ENCODE measurements around the gene BST2. TPM values are rescaled to one million over a fixed set of nuclear protein-coding genes. Genes with fewer than 3 reads are reported as not detected.

Gene BST2
- total RNA-seq, 1 experiment from 2014 or later, result 98.4 TPM

- Mint-ChIP-seq H3K4me1 (ENCODE audit: low read depth, unreplicated experiment) (peaks cover 6% of the 10 kb centered on the region), H3K36me3 (ENCODE audit: insufficient read depth, unreplicated experiment) (peaks cover 6% of the 10 kb centered on the region), H3K27ac (ENCODE audit: unreplicated experiment) (no peak overlapping the region), H3K9me3 (ENCODE audit: unreplicated experiment) (no peaks in the 10 kb centered on the region), H3K4me3 (ENCODE audit: unreplicated experiment) (peak overlapping the region; percentile 78), H3K27me3 (ENCODE audit: insufficient read depth, unreplicated experiment) (peaks cover 3% of the 10 kb centered on the region)
- CTCF ChIA-PET, result interaction anchor here (0.6 to 1.2 kb wide), 3 partner anchors 15 to 23 kb away, joined by 3 to 4 read pairs (median 3); partner anchors contain the start of gene BST2
- no peak for DNase-seq
- peaks cover 14% of the 10 kb centered on the region for H3K9me3 ChIP-seq
- POLR2A ChIA-PET, result no interaction called here
- H3K36me3 ChIP-seq (ENCODE audit: control insufficient read depth, insufficient read depth, low read length), result no peaks in the 10 kb centered on the region
- BruUV-seq (replicated peaks), result no TSS peak
- no peak for TF ChIP-seq CTCF (IDR thresholded peaks at IDR 0.05; ENCODE audit: insufficient read depth in 1 of 2, low read depth in 1 of 2, low read length in 1 of 2, severe bottlenecking in 1 of 2, unreplicated experiment in 1 of 2)
- peak overlapping the region; percentile 30 for H3K4me3 ChIP-seq (ENCODE audit: low read depth, low read length)
- H3K27me3 ChIP-seq (replicated peaks; ENCODE audit: control insufficient read depth, insufficient read depth, low read length), result no peaks in the 10 kb centered on the region
- intact Hi-C loops (cut with micrococcal nuclease; ENCODE audit: unreplicated experiment), result loop anchor here (2.0 kb wide), 1 partner anchor 97 kb away; no protein-coding TSS in a partner anchor
- 0 out of 2 replicates have a peak, but pooled peaks cover 5% of the 10 kb centered on the region for H3K4me1 ChIP-seq
Measured at GRCh38 chr19:17389957-17390664, 15.3 kb downstream of the BST2 start.

- H3K4me1 Mint-ChIP-seq (ENCODE audit: low read depth, unreplicated experiment), result peaks cover 6% of the 10 kb centered on the region
- H3K27ac Mint-ChIP-seq (ENCODE audit: unreplicated experiment), result no peak overlapping the region
- intact Hi-C loops (cut with micrococcal nuclease; ENCODE audit: unreplicated experiment), result no loop called here
- no TSS peak for BruUV-seq (replicated peaks)
- H3K4me3 Mint-ChIP-seq (ENCODE audit: unreplicated experiment), result no peak overlapping the region
- no peaks in the 10 kb centered on the region for H3K9me3 Mint-ChIP-seq (ENCODE audit: unreplicated experiment)
- no peaks in the 10 kb centered on the region for H3K36me3 ChIP-seq (ENCODE audit: control insufficient read depth, insufficient read depth, low read length)
- TF ChIP-seq CTCF (IDR thresholded peaks at IDR 0.05; ENCODE audit: insufficient read depth in 1 of 2, low read depth in 1 of 2, low read length in 1 of 2, severe bottlenecking in 1 of 2, unreplicated experiment in 1 of 2), result no peak
- no peaks in the 10 kb centered on the region for H3K27me3 ChIP-seq (replicated peaks; ENCODE audit: control insufficient read depth, insufficient read depth, low read length)
- ChIA-PET POLR2A (interaction anchor here (0.5 kb wide), 1 partner anchor 30 kb away, joined by 3 read pairs; no protein-coding TSS in a partner anchor), CTCF (interaction anchor here (1.1 kb wide), 1 partner anchor 16 kb away, joined by 3 read pairs; the partner anchor contains the start of gene BST2)
- H3K4me1 ChIP-seq, result 0 out of 2 replicates have a peak, but pooled peaks cover 5% of the 10 kb centered on the region
- peaks cover 3% of the 10 kb centered on the region for H3K27me3 Mint-ChIP-seq (ENCODE audit: insufficient read depth, unreplicated experiment)
- peaks cover 14% of the 10 kb centered on the region for H3K9me3 ChIP-seq
- no peak overlapping the region for H3K4me3 ChIP-seq (ENCODE audit: low read depth, low read length)
- peaks cover 6% of the 10 kb centered on the region for H3K36me3 Mint-ChIP-seq (ENCODE audit: insufficient read depth, unreplicated experiment)
- no peak for DNase-seq
Measured at GRCh38 chr19:17389288-17389687, 16.1 kb downstream of the BST2 start.

- peaks cover 3% of the 10 kb centered on the region for H3K27me3 Mint-ChIP-seq (ENCODE audit: insufficient read depth, unreplicated experiment)
- POLR2A ChIA-PET, result no interaction called here
- Histone ChIP-seq H3K4me1 (no peaks in the 10 kb centered on the region), H3K4me3 (ENCODE audit: low read depth, low read length) (no peak overlapping the region), H3K27me3 (replicated peaks; ENCODE audit: control insufficient read depth, insufficient read depth, low read length) (no peaks in the 10 kb centered on the region), H3K36me3 (ENCODE audit: control insufficient read depth, insufficient read depth, low read length) (no peaks in the 10 kb centered on the region), H3K9me3 (peaks cover 14% of the 10 kb centered on the region)
- CTCF ChIA-PET, result interaction anchor here (0.5 to 1.1 kb wide), 9 partner anchors 9 to 160 kb away, joined by 3 to 10 read pairs (median 4); partner anchors contain the start of genes MRPL34 and OCEL1
- H3K4me3 Mint-ChIP-seq (ENCODE audit: unreplicated experiment), result no peak overlapping the region
- H3K27ac Mint-ChIP-seq (ENCODE audit: unreplicated experiment), result no peak overlapping the region
- DNase-seq, result peak; percentile 52 to 68
- no TSS peak for BruUV-seq (replicated peaks)
- no peaks in the 10 kb centered on the region for H3K36me3 Mint-ChIP-seq (ENCODE audit: insufficient read depth, unreplicated experiment)
- no peaks in the 10 kb centered on the region for H3K9me3 Mint-ChIP-seq (ENCODE audit: unreplicated experiment)
- intact Hi-C loops (cut with micrococcal nuclease; ENCODE audit: unreplicated experiment), result loop anchor here (1.0 kb wide), 1 partner anchor 40 kb away; no protein-coding TSS in a partner anchor
- H3K4me1 Mint-ChIP-seq (ENCODE audit: low read depth, unreplicated experiment), result peaks cover 6% of the 10 kb centered on the region
- peak; percentile 76 to 85 for TF ChIP-seq CTCF (IDR thresholded peaks at IDR 0.05; ENCODE audit: insufficient read depth in 1 of 2, low read depth in 1 of 2, low read length in 1 of 2, severe bottlenecking in 1 of 2, unreplicated experiment in 1 of 2)
Measured at GRCh38 chr19:17385878-17386611, 19.4 kb downstream of the BST2 start.

All from Caco-2 (cell line).